Activated T-cell treated with anti-CD3 and anti-CD28 coated beads, Interleukin-2, amount 50 U/mL, for 48 hours (primary cell): ENCODE measurements around the gene TMPRSS4.
"Not testable (repeated sequence)": the region's sequence is repeated elsewhere in the genome, so short reads cannot be mapped to it uniquely, and the experiment has no call there.

ENCODE experiments used
- DNase-seq, 2 experiments: peaks; one replicate each; pipeline ENCODE4 v3.0.0-alpha.2; 2020

Gene TMPRSS4

GRCh38 chr11:118057251-118058145 lies 19.4 kb upstream of the TMPRSS4 start:
- DNase-seq, result no peak

- no peak for DNase-seq
These were observed 18.3 kb upstream of the TMPRSS4 start for GRCh38 chr11:118058311-118059245.

DNA sequence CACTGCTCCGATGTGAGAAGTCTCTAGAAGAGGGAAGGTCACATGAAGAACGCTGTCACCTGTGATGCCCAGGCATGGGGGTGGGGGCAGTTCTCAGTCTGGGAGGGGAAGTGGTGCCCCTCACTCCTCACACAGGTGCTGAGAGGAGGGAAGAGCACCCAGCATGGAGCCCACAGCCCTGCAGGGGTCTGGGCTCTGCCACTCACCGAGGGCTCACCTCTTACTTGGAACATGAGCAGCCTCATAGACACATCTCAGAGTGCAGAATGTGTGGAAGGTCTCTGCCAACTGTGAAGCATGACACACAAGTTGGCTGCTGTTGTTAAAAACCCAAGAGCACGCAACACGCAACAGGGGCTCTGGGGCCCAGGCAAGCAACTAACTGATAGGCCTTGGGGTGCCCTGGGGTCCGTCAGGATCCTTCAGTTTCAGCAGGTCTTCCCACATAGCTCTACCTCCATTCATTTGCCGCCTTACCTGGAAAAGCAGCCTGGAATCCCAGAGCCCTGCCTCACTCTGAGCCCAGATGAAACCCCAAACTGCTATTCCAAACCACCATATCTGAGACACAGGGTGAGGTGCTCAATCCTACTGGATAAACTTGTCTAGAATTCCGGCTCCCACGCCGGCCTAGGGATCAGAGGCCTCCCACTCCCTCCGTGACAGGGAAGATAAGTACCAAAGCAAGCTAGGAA lies 17.5 kb upstream of the TMPRSS4 start:
- DNase-seq, result no peak

DNA sequence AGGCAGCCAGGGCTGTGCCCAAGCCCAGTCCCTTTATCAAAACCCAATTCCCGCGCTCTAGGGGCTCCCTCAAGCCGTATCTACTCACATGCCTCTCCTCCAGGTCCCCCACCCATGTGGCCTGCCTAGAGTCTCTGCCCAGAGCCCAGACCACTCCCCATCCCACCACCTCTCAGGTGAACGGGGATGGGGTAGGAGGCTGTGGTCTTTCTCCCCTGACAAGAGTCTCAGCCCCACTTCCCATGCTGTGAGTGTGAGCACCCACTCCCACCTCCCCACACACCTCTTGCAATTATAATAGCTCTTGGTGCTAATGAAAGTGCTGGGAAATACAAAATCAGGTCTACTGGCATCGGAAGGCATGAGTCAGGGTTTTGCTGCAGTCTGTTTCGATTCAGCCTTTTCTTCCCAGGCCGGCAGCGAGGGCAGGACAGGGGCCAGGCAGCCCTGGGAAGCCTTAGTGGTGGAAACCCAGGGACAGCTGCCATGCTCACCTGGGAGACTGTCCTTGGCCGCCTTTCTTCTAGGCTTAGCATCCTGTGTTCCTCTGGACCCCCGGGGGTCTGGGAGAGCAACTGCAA lies 16.7 kb upstream of the TMPRSS4 start:
- no peak for DNase-seq

DNA sequence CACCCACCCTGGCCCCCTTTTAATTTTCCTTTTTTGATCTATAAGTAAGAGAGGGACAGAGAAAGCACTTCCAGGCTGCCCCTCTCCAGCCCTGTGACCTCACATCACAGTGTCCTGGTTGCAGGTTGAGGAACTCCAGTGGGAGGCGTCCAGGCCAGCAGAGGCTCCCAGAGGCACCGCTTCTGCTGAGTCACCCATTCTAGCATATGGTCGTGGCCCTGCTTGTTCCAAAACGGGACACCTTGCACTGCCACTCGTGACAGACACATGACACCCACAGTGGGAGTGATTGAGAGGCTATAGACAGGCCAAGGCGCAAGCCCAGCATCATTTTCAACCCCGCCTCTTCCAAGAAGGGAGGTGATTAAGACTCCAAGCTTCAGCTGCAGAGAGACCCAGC lies 16.0 kb upstream of the TMPRSS4 start:
- DNase-seq, result no peak

- DNase-seq, result no peak
These were observed 15.2 kb upstream of the TMPRSS4 start for GRCh38 chr11:118061586-118062125.

- DNase-seq, result not testable (repeated sequence)
These were observed 14.7 kb upstream of the TMPRSS4 start for GRCh38 chr11:118062181-118062580.

DNA sequence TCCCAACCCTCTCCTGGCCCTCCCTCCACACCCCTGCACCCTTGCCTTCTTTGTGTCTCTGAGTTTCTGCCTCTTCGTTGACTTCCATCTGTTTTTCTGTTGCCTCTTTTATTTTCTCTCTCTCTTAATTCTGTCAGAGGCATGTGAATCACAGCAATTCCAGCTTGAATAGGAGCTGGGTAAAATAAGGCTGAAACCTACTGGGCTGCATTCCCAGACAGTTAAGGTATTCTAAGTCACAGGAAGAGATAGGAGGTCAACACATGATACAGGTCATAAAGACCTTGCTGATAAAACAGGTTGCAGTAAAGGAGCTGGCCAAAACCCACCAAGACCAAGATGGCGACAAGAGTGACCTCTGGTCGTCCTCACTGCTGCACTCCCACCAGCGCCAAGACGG lies 14.2 kb upstream of the TMPRSS4 start:
- not testable (repeated sequence) for DNase-seq

GRCh38 chr11:118064956-118065355 lies 11.9 kb upstream of the TMPRSS4 start:
- no peak for DNase-seq

DNA sequence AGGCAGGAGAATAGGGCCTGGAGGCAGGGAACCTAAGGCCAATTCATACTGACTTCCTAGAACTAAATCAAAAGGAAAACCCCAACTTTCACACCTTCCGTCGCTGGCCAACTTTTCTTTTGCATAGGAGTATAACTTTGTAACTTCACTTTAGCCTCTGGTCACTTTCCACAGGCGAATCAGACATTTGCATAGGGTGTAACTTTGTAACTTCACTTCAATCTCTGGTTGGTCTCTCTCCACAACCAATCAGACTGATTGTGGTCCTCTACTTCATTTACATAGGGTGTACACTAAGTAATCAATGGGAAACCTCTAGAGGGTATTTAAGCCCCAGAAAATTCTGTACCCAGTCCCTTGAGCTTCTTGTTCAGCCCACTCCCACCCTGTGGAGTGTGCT lies 11.5 kb upstream of the TMPRSS4 start:
- DNase-seq, result no peak

- no peak for DNase-seq
These were observed 9.9 kb upstream of the TMPRSS4 start for GRCh38 chr11:118067006-118067405.

- no peak for DNase-seq
These were observed 8.5 kb upstream of the TMPRSS4 start for GRCh38 chr11:118068206-118068944.

DNA sequence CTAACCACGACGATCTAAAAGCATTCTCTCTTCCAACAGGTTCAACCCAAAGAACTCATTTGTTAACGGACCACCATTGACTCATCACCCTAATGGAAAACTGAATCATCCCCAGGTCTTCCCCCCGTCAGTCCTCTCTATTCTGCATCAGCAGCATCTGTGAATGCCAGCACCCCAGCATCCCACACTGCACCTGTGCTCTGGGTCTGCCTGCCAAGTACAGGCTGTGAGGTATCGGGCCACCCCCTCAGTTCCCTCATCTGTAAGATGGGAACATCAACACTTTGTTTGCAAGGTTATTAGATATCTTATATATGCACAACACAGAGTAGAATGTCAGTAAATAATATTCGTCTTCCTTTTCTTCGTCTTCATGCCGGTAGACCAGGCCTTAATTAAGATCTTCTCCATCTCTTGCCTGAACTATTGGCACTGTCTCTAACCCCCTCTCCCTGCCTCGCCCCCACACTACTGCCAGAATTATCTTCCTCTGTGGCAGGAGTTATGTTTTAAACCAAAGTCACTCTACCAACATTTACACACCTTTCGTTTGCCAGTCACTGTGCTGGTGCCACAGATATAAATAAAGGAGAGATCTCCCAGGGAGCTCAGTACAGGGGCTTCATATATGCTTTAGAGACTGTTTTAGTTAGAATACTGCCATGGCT lies 7.8 kb upstream of the TMPRSS4 start:
- DNase-seq, result no peak

- DNase-seq, result no peak
These were observed 5.4 kb upstream of the TMPRSS4 start for GRCh38 chr11:118071416-118072030.

DNA sequence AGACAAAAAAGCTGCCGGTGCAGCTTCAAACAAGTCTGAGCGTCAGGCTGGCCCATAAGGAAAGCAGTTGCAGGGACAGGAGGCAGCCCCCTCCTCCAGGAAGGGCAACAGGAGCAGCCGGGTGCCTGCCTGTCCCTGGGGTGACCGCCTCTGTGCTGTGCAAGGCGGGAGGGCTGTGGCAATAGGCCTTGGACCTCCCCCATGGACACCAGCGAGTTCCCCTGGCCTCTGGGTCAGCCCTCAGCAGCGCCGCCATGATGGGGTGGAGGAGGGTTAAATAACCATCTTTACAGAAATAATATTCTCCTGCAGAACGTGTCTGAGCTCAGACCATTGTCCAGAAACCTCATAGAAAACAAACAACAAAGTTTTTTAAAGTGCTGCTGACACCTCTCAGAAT lies 3.3 kb upstream of the TMPRSS4 start:
- no peak for DNase-seq

DNA sequence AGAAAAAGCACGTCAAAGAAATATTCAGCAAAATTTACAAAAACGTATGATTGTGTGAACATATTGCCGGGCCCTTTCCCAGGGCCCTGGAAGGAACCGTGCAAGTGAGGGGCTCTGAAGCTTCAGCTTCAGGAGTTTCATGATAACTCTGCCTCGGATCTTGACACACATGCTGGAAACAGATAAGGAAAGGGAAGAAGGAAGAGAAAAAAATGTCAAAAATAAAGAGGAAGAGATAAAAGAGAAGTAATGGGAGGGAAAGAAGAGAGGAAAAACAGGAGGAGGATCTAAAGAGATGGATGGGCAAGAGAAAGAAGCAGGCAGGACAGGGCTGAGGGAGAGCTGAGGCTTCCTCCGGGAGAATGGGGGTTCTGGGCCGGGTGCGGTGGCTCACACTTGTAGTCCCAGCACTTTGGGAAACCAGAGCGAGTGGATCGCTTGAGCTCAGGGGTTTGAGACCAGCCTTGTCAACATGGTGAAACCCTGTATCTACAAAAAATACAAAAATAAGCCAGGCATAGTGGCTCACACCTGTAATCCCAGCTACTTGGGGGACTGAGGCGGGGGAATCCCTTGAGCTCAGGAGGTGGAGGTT lies 2.7 kb upstream of the TMPRSS4 start:
- DNase-seq, result no peak

- no peak for DNase-seq
These were observed 2.1 kb upstream of the TMPRSS4 start for GRCh38 chr11:118074785-118075184.

DNA sequence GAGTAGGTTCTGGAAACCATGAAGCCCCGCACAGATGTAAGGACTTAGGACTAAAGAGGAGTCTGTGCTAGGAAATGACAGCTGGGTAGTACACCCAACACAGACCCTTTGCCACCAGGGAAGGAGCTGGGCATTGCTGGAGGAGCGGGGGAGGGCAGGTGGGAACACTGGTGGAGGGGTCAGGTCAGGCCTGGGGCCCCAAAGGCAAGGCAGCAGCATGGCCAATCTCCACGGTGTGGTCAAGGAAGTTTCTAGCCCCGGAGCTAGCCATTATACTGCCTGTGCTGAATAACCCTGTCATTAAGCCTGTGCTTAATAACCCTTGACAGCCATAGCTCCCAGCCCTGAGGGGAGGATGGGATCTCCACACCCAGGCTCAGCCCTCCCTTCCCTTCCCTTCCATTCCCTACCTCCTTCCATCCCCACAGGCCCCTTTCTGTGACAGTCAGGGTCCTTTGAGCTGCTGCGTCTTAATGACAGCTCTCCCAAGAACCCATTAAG lies 2.1 kb downstream of the TMPRSS4 start:
- no peak for DNase-seq

DNA sequence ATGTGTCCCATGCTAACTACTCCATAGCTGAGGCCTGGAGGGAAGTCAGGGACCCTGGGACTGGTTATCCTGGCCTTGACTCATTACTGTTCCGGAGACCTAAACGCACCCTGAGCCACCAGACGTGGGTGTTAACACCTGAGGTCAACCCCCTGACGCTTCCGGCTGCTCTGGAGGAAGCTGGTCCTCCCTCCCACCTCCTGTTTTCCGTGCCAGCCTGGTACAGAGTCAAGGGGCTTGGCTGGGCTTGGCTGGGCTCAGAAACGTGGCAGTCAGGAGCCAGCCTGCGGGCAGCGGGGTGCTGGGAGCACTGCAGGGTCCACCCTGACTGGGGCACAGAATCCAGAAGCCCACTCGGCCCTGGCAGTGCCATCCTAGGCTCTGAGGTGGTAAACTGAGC lies 2.6 kb downstream of the TMPRSS4 start:
- no peak for DNase-seq

DNA sequence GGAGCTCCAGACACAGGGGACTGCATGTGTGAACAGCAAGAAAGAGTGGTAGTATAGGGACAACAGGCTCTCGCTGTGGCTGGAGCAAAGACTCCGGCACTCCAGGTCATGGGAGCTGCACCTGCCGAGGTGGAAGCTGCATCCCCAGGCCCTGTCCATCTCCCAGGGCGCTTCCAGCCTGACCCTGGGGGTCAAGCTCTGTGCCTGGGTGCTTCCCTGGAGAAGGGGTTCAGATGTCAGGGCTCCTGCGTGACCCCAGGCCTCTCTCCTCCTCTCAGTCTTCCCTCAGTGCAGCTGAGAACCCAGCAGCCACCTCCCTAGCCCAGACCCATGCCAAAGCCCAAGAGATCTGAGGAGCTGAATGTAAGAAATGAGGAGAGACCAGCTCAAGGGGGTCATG lies 3.4 kb downstream of the TMPRSS4 start:
- DNase-seq, result no peak
